H1 (cell line): ENCODE data around the gene PIGT. TPM values are rescaled to one million over a fixed set of nuclear protein-coding genes. Genes with fewer than 3 reads are reported as not detected.

Experiments
- BACH1 ChIP-seq: IDR thresholded peaks from 2 replicates; pipeline ENCODE4 v1.6.1; 2012; ENCODE audit warnings: low read length, improper control_type of control experiment
- KDM4A ChIP-seq: IDR thresholded peaks from one replicate; pipeline ENCODE4 v1.7.1; 2012; ENCODE audit warnings: low read depth, mild to moderate bottlenecking, moderate library complexity, low read length, inconsistent platforms; ENCODE audit not compliant: severe bottlenecking
- POLR2A ChIP-seq, 2 experiments: IDR thresholded peaks; 1 replicate in 1 of 2; 2 replicates in 1 of 2; pipeline ENCODE4 v1.6.1; 2011; ENCODE audit warnings: low read depth in 2 of 2, low read length in 2 of 2, mild to moderate bottlenecking in 2 of 2; ENCODE audit errors: control extremely low read depth in 1 of 2
- POLR2AphosphoS5 ChIP-seq: IDR thresholded peaks from 2 replicates; pipeline ENCODE4 v1.6.1; 2011; ENCODE audit warnings: low read depth, low read length
- RAD21 ChIP-seq, 2 experiments: IDR thresholded peaks in 1 of 2; conservative IDR thresholded peaks in 1 of 2; 2 replicates each; pipeline ENCODE4 v1.6.1; 2011; ENCODE audit warnings: low read depth in 2 of 2, low read length in 2 of 2, improper control_type of control experiment in 1 of 2, inconsistent platforms in 1 of 2, mild to moderate bottlenecking in 1 of 2, moderate library complexity in 1 of 2
- RNF2 ChIP-seq: fragments of 200-900, 300-1000 bp; sonication (generic); IDR thresholded peaks from 2 replicates; pipeline ENCODE4 v1.7.1; 2016; ENCODE audit warnings: borderline replicate concordance, low read depth, mild to moderate bottlenecking, antibody characterized with exemption, low read length; ENCODE audit not compliant: poor library complexity, severe bottlenecking; ENCODE audit errors: missing control alignments
- RXRA ChIP-seq: IDR thresholded peaks from 2 replicates; pipeline ENCODE4 v1.6.1; 2011; ENCODE audit warnings: low read depth, mild to moderate bottlenecking, low read length, moderate library complexity; ENCODE audit not compliant: insufficient read depth
- SIN3A ChIP-seq, 2 experiments: IDR thresholded peaks in 1 of 2; conservative IDR thresholded peaks in 1 of 2; 2 replicates each; pipeline ENCODE4 v1.6.1; 2011 to 2012; ENCODE audit warnings: low read length in 2 of 2, improper control_type of control experiment in 1 of 2, low read depth in 1 of 2, mild to moderate bottlenecking in 1 of 2
- SIRT6 ChIP-seq: IDR thresholded peaks from one replicate; pipeline ENCODE4 v1.7.1; 2012; ENCODE audit warnings: low read length, inconsistent platforms
- SP2 ChIP-seq: IDR thresholded peaks from 2 replicates; pipeline ENCODE4 v1.6.1; 2012; ENCODE audit warnings: mild to moderate bottlenecking, low read length, inconsistent platforms
- SRF ChIP-seq: IDR thresholded peaks from 2 replicates; pipeline ENCODE4 v1.6.1; 2011; ENCODE audit warnings: mild to moderate bottlenecking, low read depth, low read length, moderate library complexity
- TAF1 ChIP-seq: IDR thresholded peaks from 2 replicates; pipeline ENCODE4 v1.6.1; 2011; ENCODE audit warnings: mild to moderate bottlenecking, low read depth, low read length
- TBP ChIP-seq: IDR thresholded peaks from 2 replicates; pipeline ENCODE4 v1.6.1; 2011; ENCODE audit warnings: low read depth, low read length, improper control_type of control experiment
- polyA plus RNA-seq, 7 experiments: library from polyadenylated mRNA; depleted of rRNA in 3 of 7; stranded (reverse) in 5 of 7; unstranded in 2 of 7; fragments of >200 nt in 5 of 7; fragments of 200-250 nt in 2 of 7; gene quantifications; 1 replicate in 5 of 7; 2 replicates in 1 of 7; 4 replicates in 1 of 7; pipeline versions ENCODE4 v1.2.1 to v1.2.3, GENCODE V29; 2011 to 2013; ENCODE audit warnings: missing spikeins in 2 of 7, mixed read lengths in 2 of 7
- total RNA-seq: library from RNA; stranded (reverse); fragmentation: NEBNext Ultra II Directional; extraction: Animal tissue kit (Norgen Biotek cat#: 25700); gene quantifications from 2 replicates; pipeline ENCODE4 v1.2.1, GENCODE V29; 2021
- TF ChIP-seq, protein P1 (sequence below): IDR thresholded peaks from 2 replicates; pipeline ENCODE4 v1.6.1; 2012; ENCODE audit warnings: inconsistent platforms

Gene PIGT
- total and polyA plus RNA-seq, 2 of the 8 experiments (the other 6 are each of a cell fraction or from before 2014, with no cell fraction given), result 66.0 to 89.7 TPM

DNA sequence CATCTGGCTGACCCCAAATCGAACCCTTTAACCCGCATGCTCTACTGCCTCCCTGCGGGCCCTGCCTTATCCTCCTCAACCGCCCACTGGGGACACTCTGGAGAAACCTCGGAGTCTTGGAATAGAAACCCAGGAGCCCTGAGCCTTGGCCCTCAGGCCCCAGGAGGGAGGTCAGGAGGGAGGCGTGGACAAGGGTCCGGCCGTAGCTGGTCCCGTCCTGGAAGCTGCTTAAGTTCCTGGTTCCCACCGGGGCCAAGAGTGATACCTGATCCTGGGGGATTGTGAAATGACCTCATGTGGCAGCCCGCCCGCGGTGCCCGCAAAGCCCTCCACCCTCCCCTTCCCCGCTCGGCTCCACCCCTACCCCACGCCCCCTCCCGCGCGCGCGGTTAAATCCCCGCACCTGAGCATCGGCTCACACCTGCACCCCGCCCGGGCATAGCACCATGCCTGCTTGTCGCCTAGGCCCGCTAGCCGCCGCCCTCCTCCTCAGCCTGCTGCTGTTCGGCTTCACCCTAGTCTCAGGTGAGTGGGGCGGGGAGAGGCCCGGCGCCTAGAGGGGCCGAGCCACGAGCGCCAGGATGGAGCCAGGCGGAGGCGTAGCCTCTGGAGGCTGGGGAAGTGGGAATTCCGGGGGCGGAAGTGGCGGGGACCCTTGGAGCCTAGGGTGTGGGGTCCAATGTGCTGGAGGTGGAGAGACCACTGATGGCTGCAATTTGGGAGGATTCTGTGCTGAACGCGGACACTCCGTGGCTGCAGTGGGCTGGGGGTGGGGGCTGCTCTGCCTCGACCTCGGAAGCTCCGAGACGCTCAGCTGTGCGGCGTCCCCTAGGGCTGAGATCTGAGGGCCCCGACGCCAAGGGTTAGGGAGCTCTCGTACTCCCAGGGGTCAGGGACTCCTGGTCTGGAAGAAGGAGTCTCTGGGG, 53.7 kb downstream of the PIGT start, which contains the start of gene WFDC2 (continued):
- TF ChIP-seq TBP (no peak), RAD21 (IDR thresholded peaks at IDR 0.05 in 1 of 2, conservative IDR thresholded peaks at IDR 0.05 in 1 of 2; ENCODE audit: low read depth in 2 of 2, low read length in 2 of 2) (peak; percentile 34 to 42; a peak in 3 of 4 replicates), SRF (no peak), RNF2 (peak; percentile 10), POLR2A (IDR thresholded peaks at IDR 0.05; ENCODE audit: control extremely low read depth in 1 of 2, low read depth in 2 of 2, low read length in 2 of 2) (no peak; a peak in 1 of 3 replicates), RXRA (peak; percentile 75; the same call in 1 of the 2 replicates), SIRT6 (no peak), SP2 (no peak), BACH1 (peak; percentile 9; the same call in 1 of the 2 replicates), KDM4A (peak; percentile 68), SIN3A (conservative IDR thresholded peaks at IDR 0.05 in 1 of 2, IDR thresholded peaks at IDR 0.05 in 1 of 2; ENCODE audit: low read depth in 1 of 2, low read length in 2 of 2) (peak in 1 of 2 experiments; percentile 31; a peak in 1 of 4 replicates), TAF1 (0 out of 2 replicates have a peak, but pooled peaks have one; percentile 0), POLR2AphosphoS5 (no peak)
- TF ChIP-seq, protein P1, sequence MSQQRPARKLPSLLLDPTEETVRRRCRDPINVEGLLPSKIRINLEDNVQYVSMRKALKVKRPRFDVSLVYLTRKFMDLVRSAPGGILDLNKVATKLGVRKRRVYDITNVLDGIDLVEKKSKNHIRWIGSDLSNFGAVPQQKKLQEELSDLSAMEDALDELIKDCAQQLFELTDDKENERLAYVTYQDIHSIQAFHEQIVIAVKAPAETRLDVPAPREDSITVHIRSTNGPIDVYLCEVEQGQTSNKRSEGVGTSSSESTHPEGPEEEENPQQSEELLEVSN, result peak; percentile 29; the same call in 1 of the 2 replicates
